Ovary (tissue), 3 donors: ENCODE results near the gene DOCK11.

Experiments used
- CTCF ChIP-seq, 3 donors: fragments of 450-650 bp in 2 of 3; fragments of 200-600 bp in 1 of 3; IDR thresholded peaks; one replicate each; pipeline versions ENCODE4 v1.5.1 to v1.8.0; 2016 to 2022; ENCODE audit warnings: antibody characterized with exemption in 3 of 3, mild to moderate bottlenecking in 1 of 3
- EP300 ChIP-seq: sonication (generic); formaldehyde crosslinking; IDR thresholded peaks from one replicate; pipeline ENCODE4 v1.6.1; 2017; ENCODE audit warnings: antibody characterized with exemption
- POLR2A ChIP-seq: fragments of 450-650 bp; IDR thresholded peaks from one replicate; pipeline ENCODE4 v1.6.1; 2017; ENCODE audit warnings: antibody characterized with exemption, mild to moderate bottlenecking, moderate library complexity
- donor health status: DM: no; HTN: no; CAD: no.

- TF ChIP-seq CTCF (IDR thresholded peaks at IDR 0.05), result no peak
- TF ChIP-seq POLR2A, result no peak
- TF ChIP-seq EP300, result no peak
These were observed 42.8 kb downstream of the DOCK11 start for GRCh38 chrX:118538386-118538785.
